HG03442 (cell line): ENCODE data around the gene SEPTIN11.
"Not testable (repeated sequence)": the region's sequence is repeated elsewhere in the genome, so short reads cannot be mapped to it uniquely, and the experiment has no call there.

ENCODE experiments used
- ATAC-seq: cut with Tn5 transposase; IDR thresholded peaks from one replicate; pipeline ENCODE4 v1.9.1; 2021; ENCODE audit warnings: mild to moderate bottlenecking, moderate library complexity; ENCODE audit not compliant: unreplicated experiment

The SEPTIN11 gene

GRCh38 chr4:76951672-76952010 is 2.1 kb downstream of the SEPTIN11 start:
- no peak for ATAC-seq

GRCh38 chr4:76952071-76952470 is 2.5 kb downstream of the SEPTIN11 start:
- no peak for ATAC-seq

GRCh38 chr4:76952656-76953582 is 3.4 kb downstream of the SEPTIN11 start:
- ATAC-seq, result no peak

GRCh38 chr4:76953956-76954355 is 4.4 kb downstream of the SEPTIN11 start:
- no peak for ATAC-seq

- ATAC-seq, result no peak
Measured at GRCh38 chr4:76954489-76954888, 4.9 kb downstream of the SEPTIN11 start.

- ATAC-seq, result no peak
Measured at GRCh38 chr4:76955182-76955581, 5.6 kb downstream of the SEPTIN11 start.

- no peak for ATAC-seq
Measured at GRCh38 chr4:76957004-76957738, 7.6 kb downstream of the SEPTIN11 start.

- no peak for ATAC-seq
Measured at GRCh38 chr4:76958891-76959290, 9.3 kb downstream of the SEPTIN11 start.

- peak; percentile 95 for ATAC-seq
Measured at GRCh38 chr4:76960014-76960413, 10.5 kb downstream of the SEPTIN11 start.

GRCh38 chr4:76962406-76963130 is 13.0 kb downstream of the SEPTIN11 start:
- ATAC-seq, result no peak

- ATAC-seq, result no peak
Measured at GRCh38 chr4:76963131-76963750, 13.7 kb downstream of the SEPTIN11 start.

- not testable (repeated sequence) for ATAC-seq
Measured at GRCh38 chr4:76963927-76964326, 14.4 kb downstream of the SEPTIN11 start.

GRCh38 chr4:76964769-76965168 is 15.2 kb downstream of the SEPTIN11 start:
- ATAC-seq, result no peak

- no peak for ATAC-seq
Measured at GRCh38 chr4:76965866-76966579, 16.5 kb downstream of the SEPTIN11 start.

GRCh38 chr4:76968937-76969336 is 19.4 kb downstream of the SEPTIN11 start:
- ATAC-seq, result no peak

GRCh38 chr4:76969495-76969894 is 19.9 kb downstream of the SEPTIN11 start:
- no peak for ATAC-seq

GRCh38 chr4:76969941-76970529 is 20.5 kb downstream of the SEPTIN11 start:
- ATAC-seq, result no peak

GRCh38 chr4:76972306-76972705 is 22.8 kb downstream of the SEPTIN11 start:
- ATAC-seq, result no peak

GRCh38 chr4:76974150-76974549 is 24.6 kb downstream of the SEPTIN11 start:
- no peak for ATAC-seq

GRCh38 chr4:76977113-76977512 is 27.6 kb downstream of the SEPTIN11 start:
- no peak for ATAC-seq
